ENCODE measurements around the gene TRAT1.

The TRAT1 gene

DNA sequence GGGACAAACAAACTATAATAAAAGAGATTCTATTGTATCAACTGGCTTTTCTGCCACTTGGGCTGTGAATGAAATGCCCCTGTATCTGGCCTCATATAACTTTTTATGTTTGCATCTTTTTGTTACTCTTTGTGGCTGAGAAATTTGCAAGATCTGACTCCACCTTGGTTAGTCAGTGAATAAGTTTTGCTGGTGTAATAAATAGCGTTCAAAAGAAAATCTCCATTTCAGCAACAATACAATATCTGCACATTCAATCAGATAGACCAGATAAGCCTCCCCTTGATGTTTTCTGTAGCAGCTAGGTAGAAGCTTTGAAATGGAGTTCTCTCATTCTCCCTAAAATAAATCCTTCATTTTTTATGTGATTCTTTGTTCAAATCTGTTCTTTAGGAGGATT lies 12.0 kb downstream of the TRAT1 start:
- Histone ChIP-seq H3K27me3 (ENCODE audit: control insufficient read depth in 1 of 2, insufficient read depth in 1 of 2, low read length in 2 of 2) (peaks cover 0 to 9% of the 10 kb centered on the region in 2 experiments), H3K4me1 (ENCODE audit: control insufficient read depth, insufficient read depth, low read depth, low read length) (no peaks in the 10 kb centered on the region), H3K23ac (ENCODE audit: low read length in 2 of 2) (no peak overlapping the region), H3K9me3 (ENCODE audit: control insufficient read depth, low read length) (no peaks in the 10 kb centered on the region), H3K4me2 (ENCODE audit: low read length, poor library complexity, severe bottlenecking) (no peak overlapping the region), H2BK120ac (ENCODE audit: low read depth, low read length) (no peak overlapping the region), H3K9ac (ENCODE audit: low read length) (no peak overlapping the region), H2AK5ac (ENCODE audit: low read length, severe bottlenecking) (no peak overlapping the region), H4K91ac (ENCODE audit: low read length) (no peak overlapping the region), H2AFZ (ENCODE audit: low read depth, low read length) (no peak overlapping the region), H3K36me3 (ENCODE audit: control insufficient read depth in 1 of 2, insufficient read depth in 2 of 2, low read depth in 1 of 2, low read length in 2 of 2) (no peaks in the 10 kb centered on the region), H2BK12ac (ENCODE audit: low read length in 2 of 2) (no peak overlapping the region), H3K18ac (ENCODE audit: low read depth in 1 of 2, low read length in 2 of 2) (no peak overlapping the region), H2BK15ac (ENCODE audit: low read depth, poor library complexity, severe bottlenecking) (no peak overlapping the region), H2BK5ac (ENCODE audit: low read depth, low read length, poor library complexity, severe bottlenecking) (no peak overlapping the region), H3K4ac (ENCODE audit: low read depth in 1 of 2, low read length in 2 of 2) (no peak overlapping the region), H3K4me3 (ENCODE audit: insufficient read depth in 1 of 2, low read depth in 1 of 2, low read length in 2 of 2) (no peak overlapping the region), H3K79me1 (replicated peaks; ENCODE audit: low read length, poor library complexity, severe bottlenecking) (no peaks in the 10 kb centered on the region), H4K8ac (ENCODE audit: low read length) (no peak overlapping the region), H3K14ac (ENCODE audit: low read length in 2 of 2) (no peak overlapping the region), H3K27ac (ENCODE audit: low read length, poor library complexity, severe bottlenecking) (no peak overlapping the region)
- DNase-seq = no peak
- WGBS = no CpG with 5 or more reads among the region's 1 CpG

DNA sequence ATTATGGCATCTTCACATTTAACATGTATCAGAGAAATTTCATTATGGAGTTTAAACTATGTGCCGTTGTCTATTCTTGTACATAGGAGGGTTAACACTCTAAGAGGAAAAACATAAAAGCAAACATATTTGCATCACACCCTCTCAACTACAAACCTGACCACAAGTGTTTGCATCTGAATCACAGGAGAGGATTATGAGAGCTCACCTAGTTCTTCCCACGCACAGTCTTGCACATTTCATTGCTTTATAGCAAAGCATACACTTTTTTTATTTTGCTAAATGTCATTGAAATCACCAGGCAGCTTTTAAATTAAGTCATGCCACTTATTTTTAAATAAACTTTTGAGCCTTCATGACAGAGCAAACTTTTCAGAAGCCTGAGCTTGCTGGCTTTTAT lies 12.5 kb downstream of the TRAT1 start:
- Histone ChIP-seq H4K8ac (ENCODE audit: low read length) (no peak overlapping the region), H3K4me1 (ENCODE audit: control insufficient read depth, insufficient read depth, low read depth, low read length) (no peaks in the 10 kb centered on the region), H3K36me3 (ENCODE audit: control insufficient read depth in 1 of 2, insufficient read depth in 2 of 2, low read depth in 1 of 2, low read length in 2 of 2) (no peaks in the 10 kb centered on the region), H3K4me3 (ENCODE audit: insufficient read depth in 1 of 2, low read depth in 1 of 2, low read length in 2 of 2) (no peak overlapping the region), H3K4me2 (ENCODE audit: low read length, poor library complexity, severe bottlenecking) (no peak overlapping the region), H3K9me3 (ENCODE audit: control insufficient read depth, low read length) (no peaks in the 10 kb centered on the region), H2BK12ac (ENCODE audit: low read length in 2 of 2) (no peak overlapping the region), H3K79me1 (replicated peaks; ENCODE audit: low read length, poor library complexity, severe bottlenecking) (no peaks in the 10 kb centered on the region), H3K9ac (ENCODE audit: low read length) (no peak overlapping the region), H2BK5ac (ENCODE audit: low read depth, low read length, poor library complexity, severe bottlenecking) (no peak overlapping the region), H3K14ac (ENCODE audit: low read length in 2 of 2) (no peak overlapping the region), H4K91ac (ENCODE audit: low read length) (no peak overlapping the region), H3K18ac (ENCODE audit: low read depth in 1 of 2, low read length in 2 of 2) (no peak overlapping the region), H2BK15ac (ENCODE audit: low read depth, poor library complexity, severe bottlenecking) (no peak overlapping the region), H2AK5ac (ENCODE audit: low read length, severe bottlenecking) (no peak overlapping the region), H2BK120ac (ENCODE audit: low read depth, low read length) (no peak overlapping the region), H2AFZ (ENCODE audit: low read depth, low read length) (no peak overlapping the region), H3K23ac (ENCODE audit: low read length in 2 of 2) (no peak overlapping the region), H3K4ac (ENCODE audit: low read depth in 1 of 2, low read length in 2 of 2) (no peak overlapping the region), H3K27me3 (ENCODE audit: control insufficient read depth in 1 of 2, insufficient read depth in 1 of 2, low read length in 2 of 2) (peaks cover 0 to 9% of the 10 kb centered on the region in 2 experiments), H3K27ac (ENCODE audit: low read length, poor library complexity, severe bottlenecking) (no peak overlapping the region)
- 89% methylated on average over 2 of the region's 2 CpGs for WGBS
- no peak for DNase-seq

DNA sequence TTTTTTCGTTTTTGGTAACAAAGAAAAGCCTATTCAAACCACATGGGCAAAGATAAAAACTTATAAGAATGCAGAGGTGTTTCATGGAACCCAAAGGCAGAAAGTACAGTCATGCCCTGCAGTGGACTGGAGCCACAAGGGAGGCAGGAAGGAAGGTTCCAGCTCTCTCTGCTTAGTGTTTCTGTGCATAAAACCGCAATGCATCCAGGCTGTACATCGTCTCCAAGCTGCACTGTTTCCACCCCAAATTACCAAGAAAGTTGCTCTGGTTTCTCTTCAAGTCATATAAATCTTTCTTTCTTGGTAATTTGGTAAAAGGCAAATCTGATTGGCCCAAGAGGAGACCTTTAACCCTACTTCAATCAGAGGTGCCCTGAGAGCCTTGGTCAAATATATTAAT lies 15.8 kb downstream of the TRAT1 start:
- no peak overlapping the region for H3K4me2 ChIP-seq (ENCODE audit: low read length, poor library complexity, severe bottlenecking)
- H2AFZ ChIP-seq (ENCODE audit: low read depth, low read length) = no peak overlapping the region
- H3K4me3 ChIP-seq (ENCODE audit: insufficient read depth in 1 of 2, low read depth in 1 of 2, low read length in 2 of 2) = no peak overlapping the region
- H3K14ac ChIP-seq (ENCODE audit: low read length in 2 of 2) = no peak overlapping the region
- no peak overlapping the region for H2BK12ac ChIP-seq (ENCODE audit: low read length in 2 of 2)
- no peak for DNase-seq
- H2BK15ac ChIP-seq (ENCODE audit: low read depth, poor library complexity, severe bottlenecking) = no peak overlapping the region
- no peak overlapping the region for H2AK5ac ChIP-seq (ENCODE audit: low read length, severe bottlenecking)
- H3K79me1 ChIP-seq (replicated peaks; ENCODE audit: low read length, poor library complexity, severe bottlenecking) = no peaks in the 10 kb centered on the region
- H3K4ac ChIP-seq (ENCODE audit: low read depth in 1 of 2, low read length in 2 of 2) = no peak overlapping the region
- H3K9ac ChIP-seq (ENCODE audit: low read length) = no peak overlapping the region
- H2BK120ac ChIP-seq (ENCODE audit: low read depth, low read length) = no peak overlapping the region
- H3K4me1 ChIP-seq (ENCODE audit: control insufficient read depth, insufficient read depth, low read depth, low read length) = no peaks in the 10 kb centered on the region
- no peak overlapping the region for H4K91ac ChIP-seq (ENCODE audit: low read length)
- no peaks in the 10 kb centered on the region for H3K36me3 ChIP-seq (ENCODE audit: control insufficient read depth in 1 of 2, insufficient read depth in 2 of 2, low read depth in 1 of 2, low read length in 2 of 2)
- no peak overlapping the region for H3K27ac ChIP-seq (ENCODE audit: low read length, poor library complexity, severe bottlenecking)
- no peak overlapping the region for H3K18ac ChIP-seq (ENCODE audit: low read depth in 1 of 2, low read length in 2 of 2)
- no peak overlapping the region for H2BK5ac ChIP-seq (ENCODE audit: low read depth, low read length, poor library complexity, severe bottlenecking)
- no peaks in the 10 kb centered on the region for H3K9me3 ChIP-seq (ENCODE audit: control insufficient read depth, low read length)
- no peak overlapping the region for H3K23ac ChIP-seq (ENCODE audit: low read length in 2 of 2)
- peaks cover 0 to 9% of the 10 kb centered on the region in 2 experiments for H3K27me3 ChIP-seq (ENCODE audit: control insufficient read depth in 1 of 2, insufficient read depth in 1 of 2, low read length in 2 of 2)
- no CpG with 5 or more reads among the region's 3 CpGs for WGBS
- no peak overlapping the region for H4K8ac ChIP-seq (ENCODE audit: low read length)

DNA sequence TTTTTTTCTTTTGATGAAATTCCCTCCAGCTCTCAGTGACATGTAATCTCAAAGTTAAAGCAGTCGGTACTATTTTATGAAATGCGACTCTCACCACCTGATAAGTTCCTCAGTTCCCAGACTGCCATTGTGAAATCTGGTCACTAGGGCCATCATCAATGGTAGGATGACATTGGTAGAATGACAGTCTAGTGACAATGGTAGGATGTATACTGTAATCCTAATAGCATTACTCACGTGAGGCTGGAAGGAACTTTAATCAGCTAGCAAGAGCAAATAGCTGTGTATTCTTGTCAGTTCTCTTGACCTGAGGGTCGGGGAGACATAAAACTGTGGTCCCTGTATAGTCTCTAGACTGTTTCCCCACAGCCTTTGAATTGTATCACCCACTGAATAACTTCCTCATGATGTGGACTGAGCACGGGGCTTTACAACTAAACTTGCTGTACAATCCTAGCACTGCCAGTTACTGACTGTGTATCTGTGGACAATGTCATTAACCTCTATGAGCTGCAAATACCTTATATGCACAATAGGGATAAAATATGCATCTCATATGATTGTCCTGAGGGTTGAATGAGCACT lies 23.2 kb downstream of the TRAT1 start:
- Histone ChIP-seq H4K8ac (ENCODE audit: low read length) (no peak overlapping the region), H2BK15ac (ENCODE audit: low read depth, poor library complexity, severe bottlenecking) (no peak overlapping the region), H3K79me1 (replicated peaks; ENCODE audit: low read length, poor library complexity, severe bottlenecking) (no peaks in the 10 kb centered on the region), H3K4me1 (ENCODE audit: control insufficient read depth, insufficient read depth, low read depth, low read length) (no peaks in the 10 kb centered on the region), H3K4me3 (ENCODE audit: insufficient read depth in 1 of 2, low read depth in 1 of 2, low read length in 2 of 2) (no peak overlapping the region), H3K14ac (ENCODE audit: low read length in 2 of 2) (no peak overlapping the region), H2BK12ac (ENCODE audit: low read length in 2 of 2) (no peak overlapping the region), H3K9ac (ENCODE audit: low read length) (no peak overlapping the region), H3K23ac (ENCODE audit: low read length in 2 of 2) (no peak overlapping the region), H2AFZ (ENCODE audit: low read depth, low read length) (no peak overlapping the region), H3K36me3 (ENCODE audit: control insufficient read depth in 1 of 2, insufficient read depth in 2 of 2, low read depth in 1 of 2, low read length in 2 of 2) (no peaks in the 10 kb centered on the region), H3K27me3 (ENCODE audit: control insufficient read depth in 1 of 2, insufficient read depth in 1 of 2, low read length in 2 of 2) (peaks cover 0 to 7% of the 10 kb centered on the region in 2 experiments), H3K9me3 (ENCODE audit: control insufficient read depth, low read length) (no peaks in the 10 kb centered on the region), H3K27ac (ENCODE audit: low read length, poor library complexity, severe bottlenecking) (no peak overlapping the region), H2BK5ac (ENCODE audit: low read depth, low read length, poor library complexity, severe bottlenecking) (no peak overlapping the region), H2AK5ac (ENCODE audit: low read length, severe bottlenecking) (no peak overlapping the region), H2BK120ac (ENCODE audit: low read depth, low read length) (no peak overlapping the region), H3K18ac (ENCODE audit: low read depth in 1 of 2, low read length in 2 of 2) (no peak overlapping the region), H4K91ac (ENCODE audit: low read length) (no peak overlapping the region), H3K4ac (ENCODE audit: low read depth in 1 of 2, low read length in 2 of 2) (no peak overlapping the region), H3K4me2 (ENCODE audit: low read length, poor library complexity, severe bottlenecking) (no peak overlapping the region)
- no peak for DNase-seq
- WGBS = 76% methylated on average over 4 of the region's 5 CpGs
